BE2C (cell line): ENCODE data around the gene UBE2E2.

ENCODE experiments used
- DNase-seq: peaks from one replicate; pipeline ENCODE4 v3.0.0-alpha.2; 2020
- H3K27me3 ChIP-seq: fragments of 250-450 bp; sonication (Bioruptor Pico); 2 replicates; pipeline ENCODE4 v1.5.1; 2020; ENCODE audit warnings: mild to moderate bottlenecking
- H3K36me3 ChIP-seq: fragments of 250-450 bp; sonication (Bioruptor Pico); 2 replicates; pipeline ENCODE4 v1.5.1; 2020; ENCODE audit warnings: mild to moderate bottlenecking
- H3K4me1 ChIP-seq: fragments of 250-450 bp; sonication (Bioruptor Pico); 2 replicates; pipeline ENCODE4 v1.5.1; 2020
- H3K4me3 ChIP-seq: 2 replicates; pipeline ENCODE4 v1.5.1; 2011; ENCODE audit warnings: low read depth, low read length
- H3K9me3 ChIP-seq: fragments of 250-450 bp; sonication (Bioruptor Pico); 2 replicates; pipeline ENCODE4 v1.5.1; 2020
- TF ChIP-seq, protein P1 (sequence below): IDR thresholded peaks from 2 replicates; pipeline ENCODE4 v1.5.1; 2012; ENCODE audit warnings: mild to moderate bottlenecking, low read depth, low read length

UBE2E2 gene

DNA sequence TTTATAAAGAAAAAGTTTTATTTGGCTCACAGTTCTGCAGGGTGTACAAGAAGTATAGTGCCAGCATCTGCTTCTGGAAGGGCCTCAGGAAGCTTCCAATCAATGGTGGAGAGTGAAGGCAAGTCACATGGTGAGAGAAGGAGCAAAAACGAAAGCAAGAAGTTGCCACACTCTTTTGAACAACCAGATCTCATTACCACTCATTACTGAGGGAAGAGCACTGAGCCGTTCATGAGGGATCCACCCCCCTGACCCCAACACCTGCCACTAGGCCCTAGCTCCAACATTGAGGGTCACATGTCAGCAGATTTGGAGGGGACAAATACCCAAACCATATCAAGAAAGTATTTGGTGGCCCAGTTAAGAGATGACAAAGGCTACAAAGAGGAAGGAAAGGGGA is 363.4 kb downstream of the UBE2E2 start:
- H3K9me3 ChIP-seq, result no peaks in the 10 kb centered on the region
- no peaks in the 10 kb centered on the region for H3K36me3 ChIP-seq
- no peaks in the 10 kb centered on the region for H3K4me1 ChIP-seq
- DNase-seq, result no peak
- TF ChIP-seq, protein P1, sequence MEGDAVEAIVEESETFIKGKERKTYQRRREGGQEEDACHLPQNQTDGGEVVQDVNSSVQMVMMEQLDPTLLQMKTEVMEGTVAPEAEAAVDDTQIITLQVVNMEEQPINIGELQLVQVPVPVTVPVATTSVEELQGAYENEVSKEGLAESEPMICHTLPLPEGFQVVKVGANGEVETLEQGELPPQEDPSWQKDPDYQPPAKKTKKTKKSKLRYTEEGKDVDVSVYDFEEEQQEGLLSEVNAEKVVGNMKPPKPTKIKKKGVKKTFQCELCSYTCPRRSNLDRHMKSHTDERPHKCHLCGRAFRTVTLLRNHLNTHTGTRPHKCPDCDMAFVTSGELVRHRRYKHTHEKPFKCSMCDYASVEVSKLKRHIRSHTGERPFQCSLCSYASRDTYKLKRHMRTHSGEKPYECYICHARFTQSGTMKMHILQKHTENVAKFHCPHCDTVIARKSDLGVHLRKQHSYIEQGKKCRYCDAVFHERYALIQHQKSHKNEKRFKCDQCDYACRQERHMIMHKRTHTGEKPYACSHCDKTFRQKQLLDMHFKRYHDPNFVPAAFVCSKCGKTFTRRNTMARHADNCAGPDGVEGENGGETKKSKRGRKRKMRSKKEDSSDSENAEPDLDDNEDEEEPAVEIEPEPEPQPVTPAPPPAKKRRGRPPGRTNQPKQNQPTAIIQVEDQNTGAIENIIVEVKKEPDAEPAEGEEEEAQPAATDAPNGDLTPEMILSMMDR, result no peak
- H3K27me3 ChIP-seq, result no peaks in the 10 kb centered on the region
- no peak overlapping the region for H3K4me3 ChIP-seq

DNA sequence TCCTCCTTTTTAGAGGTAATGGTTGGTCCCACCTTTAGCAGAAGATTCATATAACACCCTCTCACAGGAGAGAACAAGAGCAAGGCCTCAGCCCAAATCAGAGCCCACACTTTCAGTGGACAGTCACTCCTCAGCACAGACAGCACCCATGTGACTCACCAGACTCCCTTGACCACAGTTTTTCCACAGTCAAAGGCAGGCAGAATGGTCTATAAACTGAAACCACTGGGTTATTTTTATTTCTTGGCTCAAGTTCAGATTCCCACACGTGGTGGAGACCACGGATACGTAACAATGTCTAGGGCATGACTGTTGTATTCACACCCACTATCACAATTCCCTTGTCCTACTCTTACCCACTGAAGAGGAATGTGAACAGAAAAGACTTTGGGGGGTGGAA is 364.8 kb downstream of the UBE2E2 start:
- no peak for DNase-seq
- TF ChIP-seq, protein P1, result no peak
- Histone ChIP-seq H3K9me3 (no peaks in the 10 kb centered on the region), H3K36me3 (no peaks in the 10 kb centered on the region), H3K27me3 (no peaks in the 10 kb centered on the region), H3K4me1 (no peaks in the 10 kb centered on the region), H3K4me3 (no peak overlapping the region)

DNA sequence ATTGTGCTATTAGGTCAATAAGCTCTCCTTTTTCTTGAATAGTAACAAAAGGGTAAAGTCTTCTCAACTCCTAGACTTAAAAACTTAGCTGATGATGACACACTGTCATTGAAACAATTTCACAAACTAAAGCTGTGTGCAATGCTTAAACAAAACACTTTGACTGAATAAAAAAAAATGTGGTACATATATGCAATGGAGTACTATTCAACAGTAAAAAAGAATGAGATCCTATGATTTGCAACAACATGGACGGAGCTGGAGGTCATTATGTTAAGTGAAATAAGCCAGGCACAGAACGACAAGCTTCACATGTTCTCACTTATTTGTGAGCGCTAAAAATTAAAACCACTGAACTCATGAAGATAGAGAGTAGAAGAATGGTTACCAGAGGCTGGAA is 370.7 kb downstream of the UBE2E2 start:
- Histone ChIP-seq H3K36me3 (no peaks in the 10 kb centered on the region), H3K27me3 (no peaks in the 10 kb centered on the region), H3K4me3 (no peak overlapping the region), H3K9me3 (no peaks in the 10 kb centered on the region), H3K4me1 (no peaks in the 10 kb centered on the region)
- DNase-seq, result no peak
- TF ChIP-seq, protein P1, result no peak

DNA sequence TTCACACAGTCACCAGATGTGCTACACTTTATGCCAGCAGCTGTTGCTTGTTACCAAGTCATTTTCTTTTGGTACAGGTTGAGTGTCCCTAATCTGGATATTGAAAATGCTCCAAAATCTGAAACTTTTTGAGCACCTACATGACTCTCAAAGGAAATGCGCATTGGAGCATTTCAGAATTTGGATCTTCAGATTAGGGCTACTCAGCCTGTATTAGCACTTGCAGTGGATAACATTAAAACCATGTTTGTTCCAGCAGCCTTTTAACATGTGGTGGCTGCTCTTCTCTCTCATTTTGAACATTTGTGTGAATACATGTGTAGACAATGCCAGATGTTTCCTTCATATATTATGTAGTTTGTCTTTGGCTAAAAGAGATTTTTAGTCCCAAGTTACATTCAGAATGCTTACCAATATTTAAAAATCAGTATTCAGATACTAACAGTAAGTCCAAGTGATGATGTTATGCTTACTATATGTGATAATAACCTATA is 371.7 kb downstream of the UBE2E2 start:
- H3K4me3 ChIP-seq, result no peak overlapping the region
- H3K36me3 ChIP-seq, result no peaks in the 10 kb centered on the region
- no peaks in the 10 kb centered on the region for H3K4me1 ChIP-seq
- no peaks in the 10 kb centered on the region for H3K9me3 ChIP-seq
- TF ChIP-seq, protein P1, result no peak
- H3K27me3 ChIP-seq, result no peaks in the 10 kb centered on the region
- DNase-seq, result no peak

DNA sequence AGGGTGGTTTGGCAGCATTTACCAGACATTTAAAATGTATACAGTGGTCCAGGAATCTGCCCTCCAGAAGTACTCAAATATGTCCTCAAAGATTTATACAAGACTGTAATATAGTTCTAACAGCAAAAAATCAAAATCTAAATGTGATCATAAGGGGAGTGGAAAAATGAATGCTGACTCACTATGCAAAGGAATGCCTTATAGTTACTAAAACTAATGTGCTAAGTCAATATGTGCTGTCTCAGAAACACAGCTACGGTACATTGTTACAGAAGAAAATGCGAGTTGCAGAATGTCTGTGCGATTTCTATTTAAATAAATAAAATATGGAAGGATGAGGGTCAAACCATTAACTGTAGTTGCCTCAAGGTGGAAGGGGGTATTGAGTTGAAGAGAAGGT is 372.6 kb downstream of the UBE2E2 start:
- Histone ChIP-seq H3K27me3 (no peaks in the 10 kb centered on the region), H3K9me3 (no peaks in the 10 kb centered on the region), H3K36me3 (no peaks in the 10 kb centered on the region), H3K4me1 (no peaks in the 10 kb centered on the region), H3K4me3 (no peak overlapping the region)
- TF ChIP-seq, protein P1, result no peak
- no peak for DNase-seq

DNA sequence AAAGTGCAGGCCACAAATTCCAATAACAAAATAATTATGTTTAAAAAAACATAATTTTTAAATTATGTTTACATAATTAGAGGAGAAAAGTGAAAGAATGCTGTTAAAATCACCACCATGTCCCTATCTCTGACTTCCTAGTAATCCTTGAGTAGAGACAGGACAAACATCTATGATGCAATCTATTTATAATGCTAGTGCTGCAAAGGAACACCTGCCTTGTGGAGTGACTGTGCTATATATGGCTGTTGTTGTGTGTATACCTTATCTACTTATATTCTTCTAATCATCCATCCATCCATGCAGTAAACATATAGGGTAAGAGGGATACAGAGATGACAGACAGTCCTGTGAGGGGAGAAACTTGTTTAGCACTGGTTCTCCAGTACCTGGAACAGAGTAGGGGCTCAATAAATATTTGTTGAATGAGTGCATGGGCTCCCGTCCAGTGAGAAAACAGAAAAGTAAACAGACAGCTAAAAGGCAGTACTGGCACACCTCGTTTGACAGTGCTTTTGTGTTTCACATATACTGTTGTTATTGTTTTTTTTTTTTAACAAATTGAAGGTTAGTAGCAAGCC is 373.3 kb downstream of the UBE2E2 start:
- no peak for DNase-seq
- no peaks in the 10 kb centered on the region for H3K36me3 ChIP-seq
- no peaks in the 10 kb centered on the region for H3K27me3 ChIP-seq

More for the DNA sequence above, 373.3 kb downstream of the UBE2E2 start:
- H3K4me3 ChIP-seq, result no peak overlapping the region
- TF ChIP-seq, protein P1, result no peak
- H3K9me3 ChIP-seq, result no peaks in the 10 kb centered on the region
- H3K4me1 ChIP-seq, result no peaks in the 10 kb centered on the region
